K562 (cell line): Measurements from ENCODE around the gene VSIG4. TPM values are rescaled to one million over a fixed set of nuclear protein-coding genes. Genes with fewer than 3 reads are reported as not detected.

Experiments used
- ATAC-seq: fragments of 200-7000 bp; cut with Tn5 transposase; 3 replicates; pipeline ENCODE4 v1.9.1; 2020; ENCODE audit warnings: moderate library complexity
- BruUV-seq: library from RNA; stranded (reverse); fragments of 400-500 nt; replicated peaks from 2 replicates; lab custom pipeline; 2021; lab: Mats Ljungman, UMichigan
- CTCF ChIA-PET: fragments of 300-600 bp; formaldehyde crosslinking; extraction: SDS; loops from one replicate; lab custom pipeline; 2021; ENCODE audit warnings: low intra/inter-chr PET ratio; lab: Yijun Ruan, JAX
- POLR2A ChIA-PET: fragments of 300-600, 350-650 bp; sonication (Branson Sonifier 250); formaldehyde crosslinking; extraction: SDS; loops from one replicate; lab custom pipeline; 2021; ENCODE audit warnings: antibody characterized with exemption, inconsistent platforms; lab: Yijun Ruan, JAX
- DNase-seq, 4 experiments: peaks; one replicate each; pipeline versions ENCODE4 v3.0.0 to v3.0.0-alpha.2; 2011 to 2018; ENCODE audit warnings: low spot score in 3 of 4, mixed read lengths in 3 of 4; ENCODE audit errors: extremely low read depth in 1 of 4
- FAIRE-seq: peaks from 2 replicates; lab custom pipeline; 2011; peaks lifted over from hg19 to GRCh38; lab: Jason Lieb, UNC
- H2AFZ ChIP-seq: 2 replicates; pipeline ENCODE4 v1.6.0; 2011; ENCODE audit warnings: low read depth, low read length, control low read depth, inconsistent platforms
- H3K27ac ChIP-seq: fragments of 200-600 bp; 3 replicates; pipeline ENCODE4 v1.8.0; 2011; ENCODE audit warnings: low read depth, mild to moderate bottlenecking, control low read depth, inconsistent platforms, low read length, moderate library complexity, mixed read lengths; ENCODE audit errors: extremely low read depth
- H3K27me3 ChIP-seq, 2 experiments: fragments of 300-600 bp in 1 of 2; 2 replicates in 1 of 2; 3 replicates in 1 of 2; pipeline versions ENCODE4 v1.6.0 to v1.8.0; 2011; ENCODE audit warnings: inconsistent platforms in 2 of 2, low read length in 2 of 2, mild to moderate bottlenecking in 1 of 2, mixed read lengths in 1 of 2, moderate library complexity in 1 of 2; ENCODE audit not compliant: control insufficient read depth in 2 of 2, insufficient read depth in 2 of 2
- H3K36me3 ChIP-seq: fragments of 300-600 bp; 3 replicates; pipeline ENCODE4 v1.8.0; 2011; ENCODE audit warnings: mild to moderate bottlenecking, low read length, inconsistent platforms; ENCODE audit not compliant: control insufficient read depth, insufficient read depth
- H3K4me1 ChIP-seq, 2 experiments: fragments of 200-600 bp in 1 of 2; replicated peaks in 1 of 2; 2 replicates in 1 of 2; 3 replicates in 1 of 2; pipeline versions ENCODE4 v1.5.1 to v1.8.0; 2011; ENCODE audit warnings: inconsistent platforms in 2 of 2, low read length in 2 of 2, mild to moderate bottlenecking in 1 of 2, mixed read lengths in 1 of 2, moderate library complexity in 1 of 2; ENCODE audit not compliant: control insufficient read depth in 2 of 2, insufficient read depth in 2 of 2
- H3K4me2 ChIP-seq: 2 replicates; pipeline ENCODE4 v1.6.1; 2011; ENCODE audit warnings: low read length, control low read depth, inconsistent platforms, mixed read lengths; ENCODE audit not compliant: insufficient read depth
- H3K4me3 ChIP-seq: fragments of 200-600 bp; sonication (generic), shearing (Covaris generic); 2 replicates; pipeline ENCODE4 v1.5.1; 2016; ENCODE audit warnings: control low read depth, inconsistent platforms
- H3K79me2 ChIP-seq: fragments of 200-600 bp; 3 replicates; pipeline ENCODE4 v1.8.0; 2011; ENCODE audit warnings: low read length, inconsistent platforms; ENCODE audit not compliant: control insufficient read depth, insufficient read depth
- H3K9ac ChIP-seq, 2 experiments: 2 replicates each; pipeline versions ENCODE4 v1.6.0 to v1.6.1; 2011; ENCODE audit warnings: low read depth in 2 of 2, low read length in 2 of 2, control low read depth in 1 of 2, inconsistent platforms in 1 of 2, mild to moderate bottlenecking in 1 of 2, mixed read lengths in 1 of 2; ENCODE audit not compliant: insufficient read depth in 1 of 2
- H3K9me1 ChIP-seq: one replicate; pipeline ENCODE4 v1.6.0; 2011; ENCODE audit warnings: inconsistent platforms, mild to moderate bottlenecking, low read length, moderate library complexity; ENCODE audit not compliant: control insufficient read depth, insufficient read depth
- H3K9me3 ChIP-seq: replicated peaks from 2 replicates; pipeline ENCODE4 v1.5.1; 2011; ENCODE audit warnings: low read depth, low read length, inconsistent platforms; ENCODE audit not compliant: control insufficient read depth, insufficient read depth
- H4K20me1 ChIP-seq: replicated peaks from 2 replicates; pipeline ENCODE4 v1.6.1; 2011; ENCODE audit warnings: low read length, inconsistent platforms, mixed read lengths; ENCODE audit not compliant: control insufficient read depth, insufficient read depth
- ATF7 ChIP-seq: fragments of 450-650 bp; IDR thresholded peaks from 2 replicates; pipeline ENCODE4 v1.7.1; 2014; ENCODE audit warnings: mild to moderate bottlenecking, moderate library complexity
- CTBP1 ChIP-seq: fragments of 450-650 bp; IDR thresholded peaks from 2 replicates; pipeline ENCODE4 v1.6.1; 2016; ENCODE audit warnings: borderline replicate concordance
- EGR1 ChIP-seq: fragments of 450-650 bp; conservative IDR thresholded peaks from 2 replicates; pipeline ENCODE4 v1.6.1; 2017; ENCODE audit warnings: mild to moderate bottlenecking
- EHMT2 ChIP-seq: fragments of 450-650 bp; IDR thresholded peaks from 2 replicates; pipeline ENCODE4 v1.6.1; 2018; ENCODE audit warnings: antibody characterized with exemption
- GABPB1 ChIP-seq: sonication (generic); formaldehyde crosslinking; IDR thresholded peaks from 2 replicates; pipeline ENCODE4 v1.8.0; 2022; ENCODE audit warnings: mild to moderate bottlenecking, missing genetic modification reagents
- HEY1 ChIP-seq: fragments of 250-450 bp; sonication (Bioruptor Pico); IDR thresholded peaks from 2 replicates; pipeline ENCODE4 v1.5.0; 2020; ENCODE audit warnings: mild to moderate bottlenecking, moderate library complexity, borderline replicate concordance
- HNRNPLL ChIP-seq: fragments of 200-400 bp; formaldehyde crosslinking; IDR thresholded peaks from 2 replicates; pipeline ENCODE4 v1.6.1; 2017; ENCODE audit warnings: low read length, low read depth, mild to moderate bottlenecking; ENCODE audit not compliant: poor library complexity, severe bottlenecking
- IFI16 ChIP-seq: fragments of 250-450 bp; sonication (Bioruptor Pico); IDR thresholded peaks from 2 replicates; pipeline ENCODE4 v2.1.2; 2022; ENCODE audit warnings: mild to moderate bottlenecking, inconsistent platforms
- MAFF ChIP-seq: IDR thresholded peaks from 2 replicates; pipeline ENCODE4 v1.6.1; 2012; ENCODE audit warnings: low read length, improper control_type of control experiment
- MCM2 ChIP-seq: fragments of 450-650 bp; IDR thresholded peaks from 2 replicates; pipeline ENCODE4 v1.6.1; 2017; ENCODE audit warnings: low read depth, mild to moderate bottlenecking
- MCM7 ChIP-seq, 2 experiments: fragments of 450-650 bp; IDR thresholded peaks; 2 replicates each; pipeline ENCODE4 v1.6.1; 2016 to 2018
- MEF2D ChIP-seq: conservative IDR thresholded peaks from 2 replicates; pipeline ENCODE4 v1.6.1; 2016; ENCODE audit warnings: low read depth, missing genetic modification characterization, missing compliant biosample characterization
- SRSF7 ChIP-seq: fragments of 200-400 bp; formaldehyde crosslinking; optimal IDR thresholded peaks from 2 replicates; pipeline ENCODE3; 2017; ENCODE audit warnings: mild to moderate bottlenecking, low read depth, low read length
- ZC3H11A ChIP-seq: IDR thresholded peaks from 2 replicates; pipeline ENCODE4 v1.6.1; 2012; ENCODE audit warnings: low read depth, low read length, improper control_type of control experiment
- ZNF133 ChIP-seq: fragments of 250-450 bp; sonication (Bioruptor Pico); IDR thresholded peaks from 2 replicates; pipeline ENCODE4 v1.4.0; 2020; ENCODE audit warnings: mild to moderate bottlenecking
- WGBS: fragments of 100-300 bp; shearing (Covaris generic); methylation state at CpG from one replicate; pipeline ENCODE4 v1.1.6; 2016; ENCODE audit warnings: low coverage, mixed read lengths; ENCODE audit not compliant: insufficient coverage; ENCODE audit errors: missing lambda C conversion rate; 5-methylcytosine and 5-hydroxymethylcytosine counted together
- in situ Hi-C: fragments of 300-500 bp; cut with MboI; formaldehyde crosslinking; loops from 4 replicates; pipeline ENCODE4 v1.15.0; 2018; ENCODE audit warnings: inconsistent platforms, mixed read lengths
- intact Hi-C: fragments of 100-400 bp; cut with micrococcal nuclease; formaldehyde crosslinking; loops from 2 replicates; pipeline ENCODE4 v1.14.2; 2022
- polyA plus RNA-seq, 8 experiments: library from polyadenylated mRNA; depleted of rRNA in 4 of 8; stranded (reverse) in 5 of 8; unstranded in 3 of 8; fragments of >200 nt; fragmentation: Nextera tagmentation in 2 of 8; fragmentation: Illumina TruSeq in 1 of 8; extraction: Ambion mirVana in 2 of 8; extraction: Trizol in 1 of 8; gene quantifications; 2 replicates each; pipeline versions ENCODE4 v1.2.1 to v1.2.3, GENCODE V29; 2011 to 2014; ENCODE audit warnings: inconsistent platforms in 1 of 8, missing spikeins in 1 of 8
- total RNA-seq, 7 experiments: library from RNA; depleted of rRNA in 6 of 7; stranded (reverse); fragments of >200 nt in 6 of 7; fragmentation: Illumina TruSeq in 2 of 7; extraction: Trizol in 2 of 7; gene quantifications; 2 replicates each; pipeline versions ENCODE4 v1.2.1 to v1.2.3, GENCODE V29; 2011 to 2021; ENCODE audit warnings: low replicate concordance in 1 of 7
- TF ChIP-seq, protein P1 (sequence below): fragments of 450-650 bp; IDR thresholded peaks from 2 replicates; pipeline ENCODE4 v1.6.1; 2016; ENCODE audit warnings: low read depth

Gene VSIG4
- total and polyA plus RNA-seq, 9 of the 15 experiments (the other 6 are each of a cell fraction or from before 2014, with no cell fraction given): 0.22 to 1.6 (median 0.46) TPM; not detected in 1

DNA sequence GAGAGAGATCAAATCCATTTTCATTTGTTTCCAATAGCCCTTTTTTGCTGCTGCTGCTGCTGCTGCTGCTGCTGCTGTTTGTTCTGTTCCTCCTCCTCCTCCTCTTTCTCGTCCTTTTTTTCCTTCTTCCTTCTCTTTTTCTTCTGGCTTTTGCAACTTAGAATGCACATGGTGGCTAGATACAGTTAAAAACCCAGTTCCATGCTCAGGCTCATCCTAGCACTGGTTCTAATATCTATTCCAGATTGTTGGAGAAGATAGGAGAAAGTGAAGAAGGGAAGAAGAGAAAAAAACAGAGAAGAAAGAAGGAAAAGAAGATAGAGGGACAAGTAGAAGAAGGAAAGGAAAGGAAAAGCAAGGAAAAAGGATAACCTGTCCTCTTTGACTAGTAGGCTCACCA lies 39.7 kb downstream of the VSIG4 start:
- no peak for ATAC-seq
- intact Hi-C loops: no loop called here
- H3K36me3 ChIP-seq: peaks cover 3% of the 10 kb centered on the region; the same call in 1 of the 3 replicates
- H3K27me3 ChIP-seq: no peaks in the 10 kb centered on the region
- H3K4me1 ChIP-seq: peaks cover 11 to 76% of the 10 kb centered on the region in 2 experiments; a peak in 4 of 5 replicates
- CTCF ChIA-PET: no interaction called here
- no CpG with 5 or more reads among the region's 1 CpG for WGBS
- no peaks in the 10 kb centered on the region for H3K9me3 ChIP-seq
- no peak for DNase-seq
- peak overlapping the region; percentile 80 for H3K4me2 ChIP-seq
- H3K79me2 ChIP-seq: peaks cover 71% of the 10 kb centered on the region
- peak overlapping the region; percentile 99 for H3K27ac ChIP-seq
- BruUV-seq: no TSS peak
- POLR2A ChIA-PET: interaction anchor here (0.8 to 5.3 kb wide), 5 partner anchors 8 to 34 kb away, joined by 3 to 49 read pairs (median 5); no protein-coding TSS in a partner anchor
- H3K4me3 ChIP-seq: peak overlapping the region; percentile 50
- H3K9ac ChIP-seq: peak overlapping the region; percentile 60 to 88; a peak in 3 of 4 replicates
- H3K9me1 ChIP-seq: no peaks in the 10 kb centered on the region
- no peak for FAIRE-seq
- H2AFZ ChIP-seq: no peak overlapping the region
- H4K20me1 ChIP-seq: no peaks in the 10 kb centered on the region
- in situ Hi-C loops: no loop called here
- TF ChIP-seq ATF7 (no peak), HEY1 (CRISPR knock-in tag) (no peak), ZC3H11A (no peak), ZNF133 (CRISPR knock-in tag) (no peak), MEF2D (no peak), CTBP1 (no peak), IFI16 (CRISPR knock-in tag) (no peak), HNRNPLL (no peak), GABPB1 (CRISPR knock-in tag) (no peak), MAFF (no peak), EGR1 (no peak), SRSF7 (no peak), EHMT2 (no peak), MCM2 (no peak), MCM7 (IDR thresholded peaks at IDR 0.05) (no peak)
- TF ChIP-seq, protein P1, sequence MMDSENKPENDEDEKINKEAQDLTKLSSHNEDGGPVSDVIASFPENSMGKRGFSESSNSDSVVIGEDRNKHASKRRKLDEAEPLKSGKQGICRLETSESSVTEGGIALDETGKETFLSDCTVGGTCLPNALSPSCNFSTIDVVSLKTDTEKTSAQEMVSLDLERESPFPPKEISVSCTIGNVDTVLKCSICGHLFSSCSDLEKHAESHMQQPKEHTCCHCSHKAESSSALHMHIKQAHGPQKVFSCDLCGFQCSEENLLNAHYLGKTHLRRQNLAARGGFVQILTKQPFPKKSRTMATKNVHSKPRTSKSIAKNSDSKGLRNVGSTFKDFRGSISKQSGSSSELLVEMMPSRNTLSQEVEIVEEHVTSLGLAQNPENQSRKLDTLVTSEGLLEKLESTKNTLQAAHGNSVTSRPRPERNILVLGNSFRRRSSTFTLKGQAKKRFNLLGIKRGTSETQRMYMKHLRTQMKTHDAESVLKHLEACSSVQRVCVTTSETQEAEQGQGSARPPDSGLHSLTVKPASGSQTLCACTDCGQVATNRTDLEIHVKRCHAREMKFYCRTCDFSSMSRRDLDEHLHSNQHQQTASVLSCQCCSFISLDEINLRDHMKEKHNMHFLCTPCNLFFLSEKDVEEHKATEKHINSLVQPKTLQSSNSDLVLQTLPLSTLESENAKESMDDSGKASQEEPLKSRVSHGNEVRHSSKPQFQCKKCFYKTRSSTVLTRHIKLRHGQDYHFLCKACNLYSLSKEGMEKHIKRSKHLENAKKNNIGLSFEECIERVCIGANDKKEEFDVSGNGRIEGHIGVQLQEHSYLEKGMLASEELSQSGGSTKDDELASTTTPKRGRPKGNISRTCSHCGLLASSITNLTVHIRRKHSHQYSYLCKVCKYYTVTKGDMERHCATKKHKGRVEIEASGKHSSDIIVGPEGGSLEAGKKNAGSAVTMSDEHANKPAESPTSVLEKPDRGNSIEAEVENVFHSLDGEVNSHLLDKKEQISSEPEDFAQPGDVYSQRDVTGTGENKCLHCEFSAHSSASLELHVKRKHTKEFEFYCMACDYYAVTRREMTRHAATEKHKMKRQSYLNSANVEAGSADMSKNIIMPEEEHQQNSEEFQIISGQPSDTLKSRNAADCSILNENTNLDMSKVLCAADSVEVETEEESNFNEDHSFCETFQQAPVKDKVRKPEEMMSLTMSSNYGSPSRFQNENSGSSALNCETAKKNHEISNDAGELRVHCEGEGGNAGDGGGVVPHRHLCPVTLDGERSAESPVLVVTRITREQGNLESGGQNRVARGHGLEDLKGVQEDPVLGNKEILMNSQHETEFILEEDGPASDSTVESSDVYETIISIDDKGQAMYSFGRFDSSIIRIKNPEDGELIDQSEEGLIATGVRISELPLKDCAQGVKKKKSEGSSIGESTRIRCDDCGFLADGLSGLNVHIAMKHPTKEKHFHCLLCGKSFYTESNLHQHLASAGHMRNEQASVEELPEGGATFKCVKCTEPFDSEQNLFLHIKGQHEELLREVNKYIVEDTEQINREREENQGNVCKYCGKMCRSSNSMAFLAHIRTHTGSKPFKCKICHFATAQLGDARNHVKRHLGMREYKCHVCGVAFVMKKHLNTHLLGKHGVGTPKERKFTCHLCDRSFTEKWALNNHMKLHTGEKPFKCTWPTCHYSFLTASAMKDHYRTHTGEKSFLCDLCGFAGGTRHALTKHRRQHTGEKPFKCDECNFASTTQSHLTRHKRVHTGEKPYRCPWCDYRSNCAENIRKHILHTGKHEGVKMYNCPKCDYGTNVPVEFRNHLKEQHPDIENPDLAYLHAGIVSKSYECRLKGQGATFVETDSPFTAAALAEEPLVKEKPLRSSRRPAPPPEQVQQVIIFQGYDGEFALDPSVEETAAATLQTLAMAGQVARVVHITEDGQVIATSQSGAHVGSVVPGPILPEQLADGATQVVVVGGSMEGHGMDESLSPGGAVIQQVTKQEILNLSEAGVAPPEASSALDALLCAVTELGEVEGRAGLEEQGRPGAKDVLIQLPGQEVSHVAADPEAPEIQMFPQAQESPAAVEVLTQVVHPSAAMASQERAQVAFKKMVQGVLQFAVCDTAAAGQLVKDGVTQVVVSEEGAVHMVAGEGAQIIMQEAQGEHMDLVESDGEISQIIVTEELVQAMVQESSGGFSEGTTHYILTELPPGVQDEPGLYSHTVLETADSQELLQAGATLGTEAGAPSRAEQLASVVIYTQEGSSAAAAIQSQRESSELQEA: no peak
